ENCODE results near the gene PHLDA1. TPM values are rescaled to one million over a fixed set of nuclear protein-coding genes. Genes with fewer than 3 reads are reported as not detected.

PHLDA1 gene
- total and polyA plus RNA-seq, 4 experiments from 2014 or later, result 1.3 to 8.5 (median 5.2) TPM

DNA sequence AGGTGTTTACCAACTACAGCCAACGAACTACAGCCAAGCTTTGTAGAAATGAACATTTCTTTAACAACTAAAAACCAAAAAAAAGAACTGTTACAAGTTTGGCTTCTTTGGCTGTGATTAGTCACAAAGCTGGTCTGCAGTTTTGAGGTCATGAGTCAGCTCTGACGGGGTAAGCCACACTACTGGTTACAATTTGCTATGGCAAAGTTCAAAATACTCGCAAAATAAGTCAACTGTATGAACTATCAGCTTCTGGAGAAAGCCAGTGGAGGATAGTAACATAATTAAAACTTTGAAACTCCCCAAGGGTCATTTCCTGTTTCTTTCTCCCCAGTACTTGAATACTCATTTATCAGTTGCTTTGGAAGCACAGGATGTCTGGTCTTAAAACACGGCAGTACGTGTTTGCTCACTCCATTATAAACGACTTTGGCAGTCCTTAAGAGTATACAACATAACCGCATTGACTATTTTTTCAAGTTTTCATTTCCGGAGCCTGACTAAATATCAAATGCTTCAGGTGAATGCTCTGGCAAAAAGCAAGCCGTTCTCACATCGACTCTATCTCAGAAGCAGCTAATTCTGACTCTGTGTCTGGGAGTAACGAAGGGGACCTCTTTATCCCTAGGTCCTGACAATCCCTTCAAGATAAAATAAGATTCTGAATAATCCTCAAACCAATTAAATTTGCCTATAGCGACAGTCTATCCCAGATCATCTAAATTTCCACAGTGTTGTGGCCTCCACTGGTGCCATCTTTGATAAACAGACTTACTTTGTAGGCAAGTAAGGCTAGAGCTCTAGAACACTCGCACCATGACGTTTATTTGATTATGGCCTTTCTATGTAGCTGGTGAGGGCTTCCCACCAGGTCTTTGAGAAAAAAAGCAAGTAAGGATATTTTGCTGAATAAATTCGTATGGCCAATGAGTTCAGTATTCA lies 10.6 kb downstream of the PHLDA1 start:
- no peaks in the 10 kb centered on the region for H3K36me3 Mint-ChIP-seq
- Histone ChIP-seq H3K36me3 (ENCODE audit: insufficient read depth, low read length) (no peaks in the 10 kb centered on the region), H3K27ac (ENCODE audit: low read depth, low read length) (peak overlapping the region; percentile 77), H3K9me3 (ENCODE audit: control insufficient read depth in 1 of 2, low read length in 2 of 2) (no peaks in the 10 kb centered on the region), H3K4me3 (ENCODE audit: low read length in 2 of 2) (no peak overlapping the region), H3K4me1 (ENCODE audit: insufficient read depth, low read length) (peaks cover 26% of the 10 kb centered on the region), H3K27me3 (ENCODE audit: insufficient read depth, low read length) (no peaks in the 10 kb centered on the region)
- no peaks in the 10 kb centered on the region for H3K9me3 Mint-ChIP-seq
- CTCF ChIA-PET (ENCODE audit: partially characterized antibody), result interaction anchor here (0.8 to 4.1 kb wide), 6 partner anchors 10 to 494 kb away, joined by 3 to 42 read pairs (median 3); partner anchors contain the start of gene PHLDA1
- no peaks in the 10 kb centered on the region for H3K27me3 Mint-ChIP-seq
- intact Hi-C loops (cut with micrococcal nuclease), result loop anchor here (1.0 to 2.0 kb wide), 5 partner anchors 10 to 86 kb away; partner anchors contain the start of genes NAP1L1 and PHLDA1
- POLR2A ChIA-PET (ENCODE audit: partially characterized antibody), result interaction anchor here (0.6 to 5.1 kb wide), 19 partner anchors 10 to 536 kb away, joined by 3 to 195 read pairs (median 4); partner anchors contain the start of genes KRR1, NAP1L1 and PHLDA1
- H3K4me1 Mint-ChIP-seq, result peaks cover 18 to 45% (median 34%) of the 10 kb centered on the region in 4 donors
- peak; percentile 79 to 90 (median 82) for DNase-seq
- peak overlapping the region; percentile 38 to 81 (median 56) for H3K4me3 Mint-ChIP-seq
- H3K27ac Mint-ChIP-seq, result peak overlapping the region; percentile 95 to 99 (median 97)

DNA sequence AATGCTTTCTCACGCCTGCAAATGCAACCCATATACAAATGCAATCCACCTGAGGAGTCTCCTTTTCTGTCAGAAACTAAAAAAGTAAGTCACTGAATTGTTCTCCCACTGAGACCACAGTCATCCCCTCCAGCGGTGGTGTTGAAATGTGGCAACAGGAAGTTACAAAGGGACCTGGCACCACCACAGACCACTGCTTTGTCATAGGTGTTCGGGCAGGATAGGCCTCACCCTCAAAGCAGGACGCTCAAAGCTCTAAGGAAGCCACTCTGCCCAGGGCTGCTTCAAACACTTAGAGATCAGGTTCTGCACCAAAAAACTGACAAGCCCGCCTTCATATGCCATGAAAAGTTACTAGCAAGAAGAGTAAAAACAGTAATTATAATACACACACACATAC lies 11.3 kb downstream of the PHLDA1 start:
- POLR2A ChIA-PET (ENCODE audit: partially characterized antibody), result interaction anchor here (0.6 to 5.1 kb wide), 17 partner anchors 11 to 535 kb away, joined by 3 to 195 read pairs (median 4); partner anchors contain the start of genes KRR1, NAP1L1 and PHLDA1
- Histone ChIP-seq H3K36me3 (ENCODE audit: insufficient read depth, low read length) (no peaks in the 10 kb centered on the region), H3K27me3 (ENCODE audit: insufficient read depth, low read length) (no peaks in the 10 kb centered on the region), H3K27ac (ENCODE audit: low read depth, low read length) (peak overlapping the region; percentile 77), H3K4me3 (ENCODE audit: low read length in 2 of 2) (no peak overlapping the region), H3K4me1 (ENCODE audit: insufficient read depth, low read length) (peaks cover 26% of the 10 kb centered on the region), H3K9me3 (ENCODE audit: control insufficient read depth in 1 of 2, low read length in 2 of 2) (no peaks in the 10 kb centered on the region)
- Mint-ChIP-seq H3K27me3 (no peaks in the 10 kb centered on the region), H3K9me3 (peaks cover 0 to under 1% (median 0%) of the 10 kb centered on the region in 8 donors), H3K4me1 (peaks cover 18 to 39% (median 31%) of the 10 kb centered on the region in 4 donors), H3K36me3 (no peaks in the 10 kb centered on the region), H3K27ac (peak overlapping the region; percentile 95 to 99 (median 97)), H3K4me3 (peak overlapping the region; percentile 26 to 81 (median 56))
- CTCF ChIA-PET (ENCODE audit: partially characterized antibody), result interaction anchor here (0.9 to 4.1 kb wide), 4 partner anchors 11 to 203 kb away, joined by 3 to 42 read pairs (median 3); partner anchors contain the start of gene PHLDA1
- DNase-seq, result peak; percentile 68 to 86 (median 73)
- intact Hi-C loops (cut with micrococcal nuclease), result loop anchor here (1.0 to 2.0 kb wide), 4 partner anchors 42 to 85 kb away; partner anchors contain the start of gene NAP1L1

DNA sequence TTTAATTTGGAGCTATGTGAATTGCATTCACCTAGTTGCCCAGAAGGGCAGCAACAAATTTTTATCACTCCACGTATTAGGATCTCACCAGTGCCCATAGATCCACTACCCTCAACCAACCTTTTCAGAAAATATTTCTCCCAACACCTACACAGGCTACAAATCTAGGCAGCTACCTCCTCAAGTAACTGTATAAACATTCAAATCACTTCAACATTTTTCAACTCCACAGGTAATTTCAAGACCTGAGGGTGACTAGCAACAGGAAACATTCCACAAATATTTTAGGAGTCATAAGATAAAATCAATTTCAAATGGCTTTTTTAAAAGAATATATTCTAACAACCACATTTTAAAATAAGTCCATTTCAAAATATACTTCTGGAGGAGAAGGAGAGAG lies 12.9 kb downstream of the PHLDA1 start:
- H3K4me1 ChIP-seq (ENCODE audit: insufficient read depth, low read length), result peaks cover 26% of the 10 kb centered on the region
- peak overlapping the region; percentile 22 to 95 (median 76) for H3K27ac Mint-ChIP-seq
- H3K36me3 ChIP-seq (ENCODE audit: insufficient read depth, low read length), result no peaks in the 10 kb centered on the region
- ChIA-PET CTCF (ENCODE audit: partially characterized antibody) (interaction anchor here (1.0 kb wide), 1 partner anchor 56 kb away, joined by 3 read pairs; no protein-coding TSS in a partner anchor), POLR2A (ENCODE audit: partially characterized antibody) (interaction anchor here (5.1 kb wide), 1 partner anchor 13 kb away, joined by 195 read pairs; the partner anchor contains the start of gene PHLDA1)
- H3K4me3 Mint-ChIP-seq, result peak overlapping the region in 2 of 8 donors; percentile 4 to 29
- no peaks in the 10 kb centered on the region for H3K27me3 ChIP-seq (ENCODE audit: insufficient read depth, low read length)
- H3K4me1 Mint-ChIP-seq, result peaks cover 18 to 39% (median 31%) of the 10 kb centered on the region in 4 donors
- no peaks in the 10 kb centered on the region for H3K36me3 Mint-ChIP-seq
- no peak for DNase-seq
- peaks cover 0 to 1% (median 0%) of the 10 kb centered on the region in 8 donors for H3K9me3 Mint-ChIP-seq
- intact Hi-C loops (cut with micrococcal nuclease), result no loop called here
- H3K4me3 ChIP-seq (ENCODE audit: low read length in 2 of 2), result no peak overlapping the region
- no peaks in the 10 kb centered on the region for H3K27me3 Mint-ChIP-seq
- H3K27ac ChIP-seq (ENCODE audit: low read depth, low read length), result no peak overlapping the region
- no peaks in the 10 kb centered on the region for H3K9me3 ChIP-seq (ENCODE audit: control insufficient read depth in 1 of 2, low read length in 2 of 2)

DNA sequence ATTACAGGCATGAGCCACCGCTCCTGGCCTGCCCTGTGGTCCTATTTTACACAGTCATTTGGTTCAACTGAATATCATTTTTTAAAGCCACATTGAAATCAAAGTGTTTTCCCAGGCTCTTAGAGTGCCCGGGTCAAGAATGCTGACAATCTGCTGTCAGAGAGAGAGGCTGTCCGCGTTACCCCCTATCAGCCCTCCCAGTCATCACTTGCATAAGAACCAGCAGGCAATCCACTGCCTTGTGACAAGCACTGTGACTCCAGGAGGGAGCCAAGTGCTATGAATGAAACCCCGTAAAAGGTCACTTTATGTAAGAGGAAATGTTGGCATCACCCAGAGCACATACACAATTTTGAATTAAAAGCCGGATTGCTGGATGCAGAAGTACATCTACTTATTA lies 13.5 kb downstream of the PHLDA1 start:
- Mint-ChIP-seq H3K4me3 (no peak overlapping the region), H3K27ac (peak overlapping the region in 5 of 7 donors; percentile 6 to 95 (median 37))
- H3K4me3 ChIP-seq (ENCODE audit: low read length in 2 of 2), result no peak overlapping the region

DNA sequence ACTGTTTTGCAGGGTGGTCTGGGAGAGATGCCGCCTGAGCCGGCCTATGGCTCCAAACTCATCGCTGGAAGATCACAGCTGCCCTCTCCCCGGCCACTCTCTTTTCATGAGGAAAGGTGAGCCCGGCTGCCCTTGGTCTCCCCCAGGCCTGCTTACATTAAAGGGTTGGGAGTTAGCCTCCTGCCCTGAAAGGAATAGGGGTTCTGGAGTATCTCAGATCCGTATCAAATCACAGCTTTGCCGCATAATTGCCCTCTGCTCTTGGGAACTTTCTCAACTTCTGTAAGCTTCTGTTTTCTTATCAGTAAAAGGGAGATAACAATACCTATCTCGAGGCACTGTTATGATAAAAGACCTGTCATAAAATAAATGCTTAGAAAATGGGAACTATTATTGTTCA lies 17.6 kb downstream of the PHLDA1 start:
- Mint-ChIP-seq H3K27ac (no peak overlapping the region), H3K9me3 (peaks cover 0 to 1% (median 0%) of the 10 kb centered on the region in 8 donors), H3K36me3 (no peaks in the 10 kb centered on the region), H3K27me3 (no peaks in the 10 kb centered on the region), H3K4me3 (no peak overlapping the region), H3K4me1 (peaks cover 0 to 9% (median 7%) of the 10 kb centered on the region in 4 donors)
- H3K27ac ChIP-seq (ENCODE audit: low read depth, low read length), result no peak overlapping the region
- H3K27me3 ChIP-seq (ENCODE audit: insufficient read depth, low read length), result no peaks in the 10 kb centered on the region
- intact Hi-C loops (cut with micrococcal nuclease), result no loop called here
- ChIA-PET CTCF (ENCODE audit: partially characterized antibody) (interaction anchor here (0.5 to 1.0 kb wide), 2 partner anchors 9 to 15 kb away, joined by 3 read pairs; no protein-coding TSS in a partner anchor), POLR2A (ENCODE audit: partially characterized antibody) (no interaction called here)
- DNase-seq, result no peak
- H3K9me3 ChIP-seq (ENCODE audit: control insufficient read depth in 1 of 2, low read length in 2 of 2), result no peaks in the 10 kb centered on the region
- H3K4me3 ChIP-seq (ENCODE audit: low read length in 2 of 2), result no peak overlapping the region
- no peaks in the 10 kb centered on the region for H3K36me3 ChIP-seq (ENCODE audit: insufficient read depth, low read length)
- H3K4me1 ChIP-seq (ENCODE audit: insufficient read depth, low read length), result no peaks in the 10 kb centered on the region

More for the DNA sequence above, 13.5 kb downstream of the PHLDA1 start:
- no peak overlapping the region for H3K27ac ChIP-seq (ENCODE audit: low read depth, low read length)
- no peaks in the 10 kb centered on the region for H3K27me3 ChIP-seq (ENCODE audit: insufficient read depth, low read length)
- Mint-ChIP-seq H3K27me3 (no peaks in the 10 kb centered on the region), H3K9me3 (peaks cover 0 to 1% (median 0%) of the 10 kb centered on the region in 8 donors), H3K36me3 (no peaks in the 10 kb centered on the region), H3K4me1 (peaks cover 18 to 39% (median 31%) of the 10 kb centered on the region in 4 donors)
- H3K9me3 ChIP-seq (ENCODE audit: control insufficient read depth in 1 of 2, low read length in 2 of 2), result no peaks in the 10 kb centered on the region
- ChIA-PET POLR2A (ENCODE audit: partially characterized antibody) (interaction anchor here (5.1 kb wide), 1 partner anchor 13 kb away, joined by 195 read pairs; the partner anchor contains the start of gene PHLDA1), CTCF (ENCODE audit: partially characterized antibody) (interaction anchor here (1.0 to 1.3 kb wide), 2 partner anchors 55 to 491 kb away, joined by 3 read pairs; no protein-coding TSS in a partner anchor)
- peaks cover 26% of the 10 kb centered on the region for H3K4me1 ChIP-seq (ENCODE audit: insufficient read depth, low read length)
- no peak for DNase-seq
- no peaks in the 10 kb centered on the region for H3K36me3 ChIP-seq (ENCODE audit: insufficient read depth, low read length)
- intact Hi-C loops (cut with micrococcal nuclease), result no loop called here

DNA sequence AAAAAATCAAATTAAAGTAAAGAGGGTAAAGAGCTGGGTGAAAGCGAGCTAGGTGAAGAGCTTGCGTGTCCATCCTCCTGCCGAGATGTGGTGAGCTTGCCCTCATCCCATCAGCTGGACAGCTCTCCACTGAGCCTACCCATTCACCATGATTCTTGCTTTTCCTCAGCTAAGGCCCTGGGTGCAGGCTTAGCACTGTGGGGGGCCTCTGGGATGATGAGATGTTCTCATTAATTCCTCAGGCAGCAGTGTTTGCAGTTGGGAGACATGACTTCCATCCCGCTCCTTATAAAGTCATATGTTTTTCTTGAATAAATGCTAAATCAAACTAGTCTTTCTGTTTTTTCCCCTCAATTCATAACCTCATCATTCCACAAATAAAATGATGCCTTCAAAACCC lies 18.0 kb downstream of the PHLDA1 start:
- Histone ChIP-seq H3K4me1 (ENCODE audit: insufficient read depth, low read length) (no peaks in the 10 kb centered on the region), H3K4me3 (ENCODE audit: low read length in 2 of 2) (no peak overlapping the region), H3K27ac (ENCODE audit: low read depth, low read length) (no peak overlapping the region), H3K27me3 (ENCODE audit: insufficient read depth, low read length) (no peaks in the 10 kb centered on the region), H3K36me3 (ENCODE audit: insufficient read depth, low read length) (no peaks in the 10 kb centered on the region), H3K9me3 (ENCODE audit: control insufficient read depth in 1 of 2, low read length in 2 of 2) (no peaks in the 10 kb centered on the region)
- no peak overlapping the region for H3K27ac Mint-ChIP-seq
- ChIA-PET POLR2A (ENCODE audit: partially characterized antibody) (no interaction called here), CTCF (ENCODE audit: partially characterized antibody) (interaction anchor here (0.5 to 1.0 kb wide), 2 partner anchors 9 to 15 kb away, joined by 3 read pairs; no protein-coding TSS in a partner anchor)
- peaks cover 0 to 6% (median 4%) of the 10 kb centered on the region in 4 donors for H3K4me1 Mint-ChIP-seq
- H3K36me3 Mint-ChIP-seq, result no peaks in the 10 kb centered on the region
- intact Hi-C loops (cut with micrococcal nuclease), result no loop called here
- no peak for DNase-seq
- H3K9me3 Mint-ChIP-seq, result peaks cover 0 to 1% (median 0%) of the 10 kb centered on the region in 8 donors
- H3K27me3 Mint-ChIP-seq, result no peaks in the 10 kb centered on the region
- no peak overlapping the region for H3K4me3 Mint-ChIP-seq

All from CD4-positive, alpha-beta memory T cell (primary cell).